Measurements from ENCODE around the gene CHRM2. TPM values are rescaled to one million over a fixed set of nuclear protein-coding genes. Genes with fewer than 3 reads are reported as not detected.

Gene CHRM2
- total RNA-seq, 1 donor from 2014 or later: not detected

- no peak for TF ChIP-seq CTCF (IDR thresholded peaks at IDR 0.05)
- intact Hi-C loops (cut with DNase I): no loop called here
- Histone ChIP-seq H3K9me3 (no peaks in the 10 kb centered on the region), H3K27ac (no peak overlapping the region), H3K4me1 (no peaks in the 10 kb centered on the region), H3K36me3 (no peaks in the 10 kb centered on the region), H3K27me3 (no peaks in the 10 kb centered on the region), H3K4me3 (no peak overlapping the region)
- DNase-seq (ENCODE audit: low spot score in 2 of 2): no peak
Measured at GRCh38 chr7:136942994-136943393, 74.5 kb downstream of the CHRM2 start.

GRCh38 chr7:136947347-136947746, 78.9 kb downstream of the CHRM2 start:
- no peaks in the 10 kb centered on the region for H3K27me3 ChIP-seq
- no peak for DNase-seq (ENCODE audit: low spot score in 2 of 2)
- H3K4me3 ChIP-seq: no peak overlapping the region
- H3K9me3 ChIP-seq: no peaks in the 10 kb centered on the region
- no peaks in the 10 kb centered on the region for H3K36me3 ChIP-seq
- no peak for TF ChIP-seq CTCF (IDR thresholded peaks at IDR 0.05)
- no peak overlapping the region for H3K27ac ChIP-seq
- no peaks in the 10 kb centered on the region for H3K4me1 ChIP-seq
- intact Hi-C loops (cut with DNase I): no loop called here

GRCh38 chr7:136950331-136950730, 81.9 kb downstream of the CHRM2 start:
- H3K4me1 ChIP-seq: no peaks in the 10 kb centered on the region
- no peaks in the 10 kb centered on the region for H3K36me3 ChIP-seq
- no peak overlapping the region for H3K4me3 ChIP-seq
- TF ChIP-seq CTCF (IDR thresholded peaks at IDR 0.05): no peak
- no peak for DNase-seq (ENCODE audit: low spot score in 2 of 2)
- H3K9me3 ChIP-seq: no peaks in the 10 kb centered on the region
- no peak overlapping the region for H3K27ac ChIP-seq
- no peaks in the 10 kb centered on the region for H3K27me3 ChIP-seq
- intact Hi-C loops (cut with DNase I): no loop called here

DNA sequence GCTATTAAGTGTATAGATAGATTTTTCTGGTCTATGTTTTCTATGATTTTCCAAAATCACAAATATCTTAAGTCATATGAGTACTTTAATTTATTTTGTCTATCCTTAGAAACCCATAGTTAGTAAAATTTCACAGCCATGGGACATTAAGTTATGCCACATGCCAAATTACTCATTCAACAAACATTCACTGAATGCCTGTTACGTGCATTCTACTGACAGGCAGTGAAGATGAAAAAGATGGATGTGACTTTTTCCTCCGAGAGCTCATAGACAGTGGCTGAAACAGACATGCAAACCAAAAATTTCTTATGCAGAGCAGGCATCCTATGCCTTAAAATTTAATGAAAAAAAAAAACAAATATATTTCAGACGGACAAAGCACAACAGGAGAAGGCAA, 84.9 kb downstream of the CHRM2 start:
- no peak overlapping the region for H3K4me3 ChIP-seq
- no peaks in the 10 kb centered on the region for H3K4me1 ChIP-seq

GRCh38 chr7:136956232-136956631, 87.8 kb downstream of the CHRM2 start:
- TF ChIP-seq CTCF (IDR thresholded peaks at IDR 0.05): no peak
- Histone ChIP-seq H3K4me1 (no peaks in the 10 kb centered on the region), H3K4me3 (no peak overlapping the region), H3K36me3 (no peaks in the 10 kb centered on the region), H3K9me3 (no peaks in the 10 kb centered on the region), H3K27me3 (no peaks in the 10 kb centered on the region), H3K27ac (no peak overlapping the region)
- DNase-seq (ENCODE audit: low spot score in 2 of 2): no peak
- intact Hi-C loops (cut with DNase I): no loop called here

More for the DNA sequence above, 84.9 kb downstream of the CHRM2 start:
- H3K9me3 ChIP-seq: no peaks in the 10 kb centered on the region
- TF ChIP-seq CTCF (IDR thresholded peaks at IDR 0.05): no peak
- H3K27ac ChIP-seq: no peak overlapping the region
- no peaks in the 10 kb centered on the region for H3K36me3 ChIP-seq
- H3K27me3 ChIP-seq: no peaks in the 10 kb centered on the region
- intact Hi-C loops (cut with DNase I): no loop called here
- DNase-seq (ENCODE audit: low spot score in 2 of 2): no peak

DNA sequence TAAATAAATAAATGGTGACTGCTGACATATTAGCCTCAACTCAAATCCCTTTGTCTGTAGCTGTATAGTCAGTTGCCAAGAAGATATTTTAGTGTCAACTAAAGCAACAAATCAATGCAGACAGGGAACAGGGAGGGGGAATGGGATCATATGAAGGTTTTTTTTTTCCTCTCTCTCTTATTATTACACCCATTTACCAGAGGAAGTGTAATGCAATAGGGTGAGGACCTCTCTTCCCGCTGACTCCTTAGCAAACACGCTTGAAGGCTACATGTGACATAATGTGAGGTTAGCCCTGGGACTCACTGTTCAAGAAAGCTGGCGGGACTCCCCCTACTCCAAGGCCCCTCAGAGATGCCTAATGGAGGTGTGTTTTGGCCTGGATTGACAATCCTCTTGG, 88.2 kb downstream of the CHRM2 start:
- H3K27ac ChIP-seq: no peak overlapping the region
- TF ChIP-seq CTCF (IDR thresholded peaks at IDR 0.05): no peak
- intact Hi-C loops (cut with DNase I): no loop called here

More for the DNA sequence above, 88.2 kb downstream of the CHRM2 start:
- H3K4me3 ChIP-seq: no peak overlapping the region
- H3K36me3 ChIP-seq: no peaks in the 10 kb centered on the region
- H3K4me1 ChIP-seq: no peaks in the 10 kb centered on the region
- no peak for DNase-seq (ENCODE audit: low spot score in 2 of 2)
- H3K9me3 ChIP-seq: no peaks in the 10 kb centered on the region
- H3K27me3 ChIP-seq: no peaks in the 10 kb centered on the region

Measured in ascending aorta (tissue), 2 donors.